H7 (cell line): Measurements from ENCODE around the gene ANKRD31. TPM values are rescaled to one million over a fixed set of nuclear protein-coding genes. Genes with fewer than 3 reads are reported as not detected.
"Not testable (repeated sequence)": the region's sequence is repeated elsewhere in the genome, so short reads cannot be mapped to it uniquely, and the experiment has no call there.

Experiments
- DNase-seq: peaks from one replicate; pipeline ENCODE4 v3.0.0; 2012
- H3K27me3 ChIP-seq: 2 replicates; pipeline ENCODE4 v1.6.0; 2011; ENCODE audit warnings: mild to moderate bottlenecking, low read length; ENCODE audit not compliant: control insufficient read depth, insufficient read depth
- H3K36me3 ChIP-seq: replicated peaks from 2 replicates; pipeline ENCODE4 v1.5.1; 2011; ENCODE audit warnings: low read length; ENCODE audit not compliant: control insufficient read depth, insufficient read depth
- H3K4me3 ChIP-seq: 2 replicates; pipeline ENCODE4 v1.5.1; 2011; ENCODE audit warnings: low read depth, mild to moderate bottlenecking, control low read depth, low read length, moderate library complexity; ENCODE audit not compliant: insufficient read depth
- total RNA-seq: library from RNA; depleted of rRNA; stranded (reverse); fragments of >200 nt; shearing (Covaris generic); gene quantifications from 2 replicates; pipeline ENCODE4 v1.2.3, GENCODE V29; 2014

The ANKRD31 gene
- total RNA-seq, 1 experiment from 2014 or later: not detected

GRCh38 chr5:75245023-75245422, 8.3 kb upstream of the ANKRD31 start:
- no peaks in the 10 kb centered on the region for H3K36me3 ChIP-seq
- H3K27me3 ChIP-seq: no peaks in the 10 kb centered on the region
- no peak for DNase-seq
- H3K4me3 ChIP-seq: no peak overlapping the region

GRCh38 chr5:75243510-75243909, 6.8 kb upstream of the ANKRD31 start:
- Histone ChIP-seq H3K4me3 (no peak overlapping the region), H3K27me3 (no peaks in the 10 kb centered on the region), H3K36me3 (no peaks in the 10 kb centered on the region)
- DNase-seq: no peak

GRCh38 chr5:75243100-75243499, 6.4 kb upstream of the ANKRD31 start:
- Histone ChIP-seq H3K4me3 (no peak overlapping the region), H3K27me3 (no peaks in the 10 kb centered on the region), H3K36me3 (no peaks in the 10 kb centered on the region)
- DNase-seq: no peak

GRCh38 chr5:75242067-75242466, 5.4 kb upstream of the ANKRD31 start:
- Histone ChIP-seq H3K27me3 (no peaks in the 10 kb centered on the region), H3K36me3 (no peaks in the 10 kb centered on the region), H3K4me3 (no peak overlapping the region)
- DNase-seq: no peak

GRCh38 chr5:75239681-75240080, 3.0 kb upstream of the ANKRD31 start:
- Histone ChIP-seq H3K27me3 (no peaks in the 10 kb centered on the region), H3K36me3 (no peaks in the 10 kb centered on the region), H3K4me3 (no peak overlapping the region)
- DNase-seq: peak; percentile 16

- Histone ChIP-seq H3K4me3 (no peak overlapping the region), H3K36me3 (no peaks in the 10 kb centered on the region), H3K27me3 (no peaks in the 10 kb centered on the region)
- no peak for DNase-seq
Observed at GRCh38 chr5:75235711-75236110, 967 bp downstream of the ANKRD31 start.

- no peak for DNase-seq
- no peak overlapping the region for H3K4me3 ChIP-seq
- H3K36me3 ChIP-seq: no peaks in the 10 kb centered on the region
- no peaks in the 10 kb centered on the region for H3K27me3 ChIP-seq
Observed at GRCh38 chr5:75234251-75234650, 2.4 kb downstream of the ANKRD31 start.

GRCh38 chr5:75226916-75227315, 9.8 kb downstream of the ANKRD31 start:
- Histone ChIP-seq H3K4me3 (no peak overlapping the region), H3K36me3 (no peaks in the 10 kb centered on the region), H3K27me3 (no peaks in the 10 kb centered on the region)
- no peak for DNase-seq

- DNase-seq: no peak
- Histone ChIP-seq H3K36me3 (no peaks in the 10 kb centered on the region), H3K4me3 (no peak overlapping the region), H3K27me3 (no peaks in the 10 kb centered on the region)
Observed at GRCh38 chr5:75225506-75225905, 11.2 kb downstream of the ANKRD31 start.

- not testable (repeated sequence) for H3K4me3 ChIP-seq, H3K27me3 ChIP-seq, H3K36me3 ChIP-seq, DNase-seq
Observed at GRCh38 chr5:75220787-75221186, 15.9 kb downstream of the ANKRD31 start.

GRCh38 chr5:75214928-75215327, 21.8 kb downstream of the ANKRD31 start:
- no peak for DNase-seq
- H3K27me3 ChIP-seq: no peaks in the 10 kb centered on the region
- no peak overlapping the region for H3K4me3 ChIP-seq
- no peaks in the 10 kb centered on the region for H3K36me3 ChIP-seq

- H3K4me3 ChIP-seq: no peak overlapping the region
- DNase-seq: no peak
Observed at GRCh38 chr5:75214409-75214808, 22.3 kb downstream of the ANKRD31 start.

GRCh38 chr5:75203604-75204003, 33.1 kb downstream of the ANKRD31 start:
- Histone ChIP-seq H3K4me3 (no peak overlapping the region), H3K27me3 (no peaks in the 10 kb centered on the region), H3K36me3 (no peaks in the 10 kb centered on the region)
- DNase-seq: no peak

More at GRCh38 chr5:75214409-75214808, 22.3 kb downstream of the ANKRD31 start:
- H3K36me3 ChIP-seq: no peaks in the 10 kb centered on the region
- H3K27me3 ChIP-seq: no peaks in the 10 kb centered on the region

GRCh38 chr5:75202935-75203334, 33.7 kb downstream of the ANKRD31 start:
- no peak for DNase-seq
- no peaks in the 10 kb centered on the region for H3K36me3 ChIP-seq
- no peaks in the 10 kb centered on the region for H3K27me3 ChIP-seq
- no peak overlapping the region for H3K4me3 ChIP-seq

GRCh38 chr5:75200776-75201175, 35.9 kb downstream of the ANKRD31 start:
- no peak overlapping the region for H3K4me3 ChIP-seq
- no peak for DNase-seq
- no peaks in the 10 kb centered on the region for H3K27me3 ChIP-seq
- H3K36me3 ChIP-seq: no peaks in the 10 kb centered on the region

GRCh38 chr5:75199946-75200345, 36.7 kb downstream of the ANKRD31 start:
- Histone ChIP-seq H3K36me3 (no peaks in the 10 kb centered on the region), H3K4me3 (no peak overlapping the region), H3K27me3 (no peaks in the 10 kb centered on the region)
- DNase-seq: no peak
